ENCODE data around the gene GTF2IRD2.
"Not testable (repeated sequence)": the region's sequence is repeated elsewhere in the genome, so short reads cannot be mapped to it uniquely, and the experiment has no call there.

GTF2IRD2 gene

GRCh38 chr7:74788369-74789150 lies 62.8 kb downstream of the GTF2IRD2 start:
- H3K4me3 ChIP-seq (ENCODE audit: low read depth, low read length): not testable (repeated sequence)

- H3K4me3 ChIP-seq (ENCODE audit: low read depth, low read length): not testable (repeated sequence)
Measured at GRCh38 chr7:74783595-74783994, 67.8 kb downstream of the GTF2IRD2 start.

- H3K4me3 ChIP-seq (ENCODE audit: low read depth, low read length): not testable (repeated sequence)
Measured at GRCh38 chr7:74781746-74782145, 69.7 kb downstream of the GTF2IRD2 start.

GRCh38 chr7:74779053-74779452 lies 72.4 kb downstream of the GTF2IRD2 start:
- not testable (repeated sequence) for H3K4me3 ChIP-seq (ENCODE audit: low read depth, low read length)

GRCh38 chr7:74775111-74775510 lies 76.3 kb downstream of the GTF2IRD2 start:
- H3K4me3 ChIP-seq (ENCODE audit: low read depth, low read length): not testable (repeated sequence)

GRCh38 chr7:74773760-74774750 lies 77.3 kb downstream of the GTF2IRD2 start, which contains the start of gene NCF1:
NCF1 (plus strand) TSS chr7:74774011; CDS start chr7:74774032, 21 bp downstream.
- not testable (repeated sequence) for H3K4me3 ChIP-seq (ENCODE audit: low read depth, low read length)

- not testable (repeated sequence) for H3K4me3 ChIP-seq (ENCODE audit: low read depth, low read length)
Measured at GRCh38 chr7:74772093-74772492, 79.3 kb downstream of the GTF2IRD2 start.

- H3K4me3 ChIP-seq (ENCODE audit: low read depth, low read length): not testable (repeated sequence)
Measured at GRCh38 chr7:74770062-74770461, 81.3 kb downstream of the GTF2IRD2 start.

- not testable (repeated sequence) for H3K4me3 ChIP-seq (ENCODE audit: low read depth, low read length)
Measured at GRCh38 chr7:74766991-74767390, 84.4 kb downstream of the GTF2IRD2 start.

- H3K4me3 ChIP-seq (ENCODE audit: low read depth, low read length): not testable (repeated sequence)
Measured at GRCh38 chr7:74766509-74766908, 84.9 kb downstream of the GTF2IRD2 start.

GRCh38 chr7:74765205-74765918 lies 86.0 kb downstream of the GTF2IRD2 start:
- H3K4me3 ChIP-seq (ENCODE audit: low read depth, low read length): not testable (repeated sequence)

GRCh38 chr7:74758982-74759381 lies 92.4 kb downstream of the GTF2IRD2 start:
- not testable (repeated sequence) for H3K4me3 ChIP-seq (ENCODE audit: low read depth, low read length)

- H3K4me3 ChIP-seq (ENCODE audit: low read depth, low read length): not testable (repeated sequence)
Measured at GRCh38 chr7:74758268-74758667, 93.1 kb downstream of the GTF2IRD2 start.

- H3K4me3 ChIP-seq (ENCODE audit: low read depth, low read length): not testable (repeated sequence)
Measured at GRCh38 chr7:74756673-74757072, 94.7 kb downstream of the GTF2IRD2 start.

- H3K4me3 ChIP-seq (ENCODE audit: low read depth, low read length): not testable (repeated sequence)
Measured at GRCh38 chr7:74753921-74754482, 97.4 kb downstream of the GTF2IRD2 start.
